Smooth muscle cell (in vitro differentiated cells): ENCODE data around the gene GATAD2B. TPM values are rescaled to one million over a fixed set of nuclear protein-coding genes. Genes with fewer than 3 reads are reported as not detected.
"Not testable (repeated sequence)": the region's sequence is repeated elsewhere in the genome, so short reads cannot be mapped to it uniquely, and the experiment has no call there.

Experiments
- DNase-seq: peaks from one replicate; lab custom pipeline; 2025; ENCODE audit not compliant: unreplicated experiment; lab: John Stamatoyannopoulos, UW
- H2AFZ ChIP-seq: fragments of 200-600 bp; sonication (generic); 2 replicates; pipeline ENCODE4 v1.6.0; 2016; ENCODE audit warnings: antibody characterized with exemption, low read depth, mild to moderate bottlenecking
- H3F3A ChIP-seq: fragments of 200-600 bp; sonication (generic); 2 replicates; pipeline ENCODE4 v1.6.0; 2017; ENCODE audit warnings: antibody characterized with exemption, low read depth
- H3K27ac ChIP-seq: fragments of 200-600 bp; sonication (generic); 2 replicates; pipeline ENCODE4 v1.5.1; 2016; ENCODE audit warnings: low read depth, mild to moderate bottlenecking
- H3K27me3 ChIP-seq: fragments of 200-600 bp; sonication (generic); 2 replicates; pipeline ENCODE4 v1.6.1; 2016; ENCODE audit warnings: low read depth, mild to moderate bottlenecking
- H3K36me3 ChIP-seq: fragments of 200-600 bp; sonication (generic); 2 replicates; pipeline ENCODE4 v1.5.1; 2016; ENCODE audit warnings: low read depth
- H3K4me1 ChIP-seq: fragments of 200-600 bp; sonication (generic); 2 replicates; pipeline ENCODE4 v1.5.1; 2016; ENCODE audit warnings: low read depth
- H3K4me2 ChIP-seq: fragments of 200-600 bp; sonication (generic); 2 replicates; pipeline ENCODE4 v1.6.0; 2016; ENCODE audit warnings: mild to moderate bottlenecking
- H3K4me3 ChIP-seq: fragments of 200-600 bp; sonication (generic); 2 replicates; pipeline ENCODE4 v1.5.1; 2016; ENCODE audit warnings: mild to moderate bottlenecking
- H3K79me2 ChIP-seq: fragments of 200-600 bp; sonication (generic); 2 replicates; pipeline ENCODE4 v1.6.0; 2016; ENCODE audit warnings: low read depth, mild to moderate bottlenecking
- H3K9ac ChIP-seq: fragments of 200-600 bp; sonication (generic); 2 replicates; pipeline ENCODE4 v1.6.0; 2016; ENCODE audit warnings: low read depth
- H3K9me3 ChIP-seq: fragments of 200-600 bp; sonication (generic); replicated peaks from 2 replicates; pipeline ENCODE4 v1.5.1; 2016; ENCODE audit warnings: low read depth
- H4K20me1 ChIP-seq: fragments of 200-600 bp; sonication (generic); 2 replicates; pipeline ENCODE4 v1.6.0; 2016; ENCODE audit warnings: low read depth
- WGBS: methylation state at CpG from one replicate; pipeline ENCODE4 v1.1.7; 2016; ENCODE audit warnings: low lambda C conversion rate; 5-methylcytosine and 5-hydroxymethylcytosine counted together
- polyA plus RNA-seq: library from polyadenylated mRNA; unstranded; fragments of >200 nt; fragmentation: Nextera tagmentation; extraction: Ambion mirVana; gene quantifications from 2 replicates; pipeline ENCODE4 v1.2.1, GENCODE V29; 2016
- total RNA-seq: library from RNA; depleted of rRNA; stranded (reverse); fragments of >200 nt; gene quantifications from 2 replicates; pipeline ENCODE4 v1.2.3, GENCODE V29; 2014
- TF ChIP-seq, protein P1 (sequence below): fragments of 200-600 bp; sonication (generic); IDR thresholded peaks from 2 replicates; pipeline ENCODE4 v1.5.1; 2017; ENCODE audit warnings: borderline replicate concordance, mild to moderate bottlenecking, antibody characterized with exemption; ENCODE audit not compliant: insufficient read depth, poor library complexity, severe bottlenecking

GATAD2B gene
- total and polyA plus RNA-seq, 2 experiments from 2014 or later = 7.8 to 24.9 TPM

DNA sequence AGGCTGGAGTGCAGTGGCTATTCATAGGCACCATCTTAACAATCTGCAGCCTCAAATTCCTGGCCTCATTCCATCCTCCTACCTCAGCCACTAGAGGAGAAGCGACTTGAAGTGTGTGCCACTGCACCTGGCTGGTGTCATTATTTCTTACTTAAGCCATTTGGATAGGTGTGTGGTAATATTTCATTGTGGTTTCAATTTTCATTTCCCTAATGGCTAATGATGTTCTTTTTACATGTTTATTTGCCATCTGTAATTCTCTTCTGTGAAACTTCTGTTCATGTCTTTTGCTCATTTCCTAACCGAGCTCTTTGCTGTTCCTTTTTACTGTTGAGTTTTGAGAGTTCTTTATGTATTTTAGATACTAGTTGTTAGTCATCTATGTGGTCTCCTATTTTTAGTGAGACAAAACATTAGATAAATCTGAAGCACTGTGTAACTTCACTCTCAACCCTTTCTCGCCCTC lies 80.7 kb downstream of the GATAD2B start:
- no peaks in the 10 kb centered on the region for H3K4me1 ChIP-seq
- WGBS = 84% methylated on average over 3 of the region's 3 CpGs
- H3K27me3 ChIP-seq = no peaks in the 10 kb centered on the region
- DNase-seq = no peak
- H3K36me3 ChIP-seq = no peaks in the 10 kb centered on the region
- TF ChIP-seq, protein P1, sequence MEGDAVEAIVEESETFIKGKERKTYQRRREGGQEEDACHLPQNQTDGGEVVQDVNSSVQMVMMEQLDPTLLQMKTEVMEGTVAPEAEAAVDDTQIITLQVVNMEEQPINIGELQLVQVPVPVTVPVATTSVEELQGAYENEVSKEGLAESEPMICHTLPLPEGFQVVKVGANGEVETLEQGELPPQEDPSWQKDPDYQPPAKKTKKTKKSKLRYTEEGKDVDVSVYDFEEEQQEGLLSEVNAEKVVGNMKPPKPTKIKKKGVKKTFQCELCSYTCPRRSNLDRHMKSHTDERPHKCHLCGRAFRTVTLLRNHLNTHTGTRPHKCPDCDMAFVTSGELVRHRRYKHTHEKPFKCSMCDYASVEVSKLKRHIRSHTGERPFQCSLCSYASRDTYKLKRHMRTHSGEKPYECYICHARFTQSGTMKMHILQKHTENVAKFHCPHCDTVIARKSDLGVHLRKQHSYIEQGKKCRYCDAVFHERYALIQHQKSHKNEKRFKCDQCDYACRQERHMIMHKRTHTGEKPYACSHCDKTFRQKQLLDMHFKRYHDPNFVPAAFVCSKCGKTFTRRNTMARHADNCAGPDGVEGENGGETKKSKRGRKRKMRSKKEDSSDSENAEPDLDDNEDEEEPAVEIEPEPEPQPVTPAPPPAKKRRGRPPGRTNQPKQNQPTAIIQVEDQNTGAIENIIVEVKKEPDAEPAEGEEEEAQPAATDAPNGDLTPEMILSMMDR = no peak
- no peak overlapping the region for H3K4me2 ChIP-seq
- no peak overlapping the region for H3K27ac ChIP-seq
- H3K4me3 ChIP-seq = no peak overlapping the region
- H3K79me2 ChIP-seq = peaks cover 51% of the 10 kb centered on the region
- no peak overlapping the region for H2AFZ ChIP-seq
- H3K9ac ChIP-seq = no peak overlapping the region
- peaks cover 88% of the 10 kb centered on the region for H4K20me1 ChIP-seq
- H3F3A ChIP-seq = no peaks in the 10 kb centered on the region
- H3K9me3 ChIP-seq = no peaks in the 10 kb centered on the region

DNA sequence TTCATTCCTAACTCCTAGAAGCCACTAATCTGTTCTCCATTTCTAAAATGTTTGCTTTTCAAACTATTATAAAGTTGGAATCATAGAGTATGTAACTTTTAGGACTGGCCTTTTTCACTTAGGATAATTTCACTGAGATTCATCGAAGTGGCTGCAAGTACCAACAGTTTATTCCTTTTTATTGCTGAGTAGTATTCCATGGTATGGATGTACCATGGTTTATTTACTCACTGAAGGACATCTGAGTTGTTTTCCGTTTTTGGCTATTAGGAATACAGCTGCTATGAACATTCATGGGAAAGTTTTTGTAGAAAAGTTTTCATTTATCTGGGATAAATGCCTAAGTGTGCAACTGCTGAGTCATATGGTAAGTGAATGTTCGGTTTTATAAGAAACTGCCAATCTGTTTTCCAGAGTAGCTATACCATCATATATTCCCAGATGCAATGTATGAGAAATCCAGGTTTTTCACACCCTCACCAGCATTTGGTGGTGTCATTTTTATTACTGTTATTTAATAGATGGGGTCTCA lies 81.2 kb downstream of the GATAD2B start:
- H2AFZ ChIP-seq = no peak overlapping the region
- H4K20me1 ChIP-seq = peaks cover 90% of the 10 kb centered on the region
- no peaks in the 10 kb centered on the region for H3K36me3 ChIP-seq
- no peak overlapping the region for H3K9ac ChIP-seq
- no peak overlapping the region for H3K4me2 ChIP-seq
- no peak overlapping the region for H3K27ac ChIP-seq
- 90% methylated on average over 3 of the region's 3 CpGs for WGBS
- H3K4me3 ChIP-seq = no peak overlapping the region
- no peaks in the 10 kb centered on the region for H3K4me1 ChIP-seq
- no peaks in the 10 kb centered on the region for H3K27me3 ChIP-seq
- H3K9me3 ChIP-seq = no peaks in the 10 kb centered on the region
- peaks cover 55% of the 10 kb centered on the region for H3K79me2 ChIP-seq
- TF ChIP-seq, protein P1 = no peak
- no peak for DNase-seq
- H3F3A ChIP-seq = no peaks in the 10 kb centered on the region

GRCh38 chr1:153840774-153841173 lies 82.0 kb downstream of the GATAD2B start:
- 97% methylated on average over 13 of the region's 14 CpGs for WGBS
- H3F3A ChIP-seq, H2AFZ ChIP-seq, H3K4me1 ChIP-seq, H3K4me3 ChIP-seq, H3K36me3 ChIP-seq, H3K27ac ChIP-seq, H3K9ac ChIP-seq, H3K9me3 ChIP-seq, H3K4me2 ChIP-seq, H3K27me3 ChIP-seq, DNase-seq: not testable (repeated sequence)
- H3K79me2 ChIP-seq = peaks cover 61% of the 10 kb centered on the region
- peaks cover 90% of the 10 kb centered on the region for H4K20me1 ChIP-seq

DNA sequence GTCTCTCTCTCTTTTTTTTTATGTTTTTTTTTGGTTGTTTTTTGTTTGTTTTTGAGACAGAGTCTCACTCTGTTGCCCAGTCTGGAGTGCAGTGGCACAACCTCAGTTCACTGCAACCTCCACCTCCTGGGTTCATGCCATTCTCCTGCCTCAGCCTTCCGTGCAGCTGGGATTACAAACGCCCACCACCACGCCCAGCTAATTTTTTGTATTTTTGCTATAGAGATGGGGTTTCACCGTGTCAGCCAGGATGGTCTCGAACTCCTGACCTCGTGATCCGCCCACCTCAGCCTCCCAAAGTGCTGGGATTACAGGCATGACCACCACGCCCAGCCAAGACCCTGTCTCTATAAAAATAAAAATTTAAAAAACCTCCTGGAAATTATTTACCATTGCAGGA lies 88.8 kb downstream of the GATAD2B start:
- not testable (repeated sequence) for H2AFZ ChIP-seq, H3K4me3 ChIP-seq, H3F3A ChIP-seq, H3K4me2 ChIP-seq, H3K9ac ChIP-seq, H3K9me3 ChIP-seq, H3K36me3 ChIP-seq, DNase-seq, H3K27ac ChIP-seq, H3K27me3 ChIP-seq, H3K4me1 ChIP-seq
- H3K79me2 ChIP-seq = peaks cover 84% of the 10 kb centered on the region
- peaks cover 96% of the 10 kb centered on the region for H4K20me1 ChIP-seq
- 91% methylated on average over 8 of the region's 8 CpGs for WGBS

DNA sequence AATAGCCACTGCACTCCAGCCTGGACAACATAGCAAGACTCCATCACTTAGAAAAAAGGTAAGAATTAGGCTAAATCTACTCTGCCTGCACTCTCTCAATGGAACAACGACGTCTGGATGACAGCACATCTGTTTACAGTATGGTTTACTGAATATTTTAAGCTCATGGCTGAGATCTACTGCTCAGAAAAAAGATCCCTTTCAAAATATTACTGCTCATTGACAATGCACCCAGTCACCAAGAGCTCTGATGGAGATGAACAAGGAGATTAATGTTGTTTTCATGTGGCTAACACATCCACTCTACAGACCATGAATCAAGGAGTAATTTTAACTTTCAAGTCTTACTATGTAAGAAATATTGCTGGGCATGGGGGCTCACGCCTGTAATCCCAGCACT lies 89.6 kb downstream of the GATAD2B start:
- Histone ChIP-seq H4K20me1 (peaks cover 94% of the 10 kb centered on the region), H3K9me3 (no peaks in the 10 kb centered on the region), H3F3A (no peaks in the 10 kb centered on the region), H2AFZ (no peak overlapping the region), H3K36me3 (peaks cover 2% of the 10 kb centered on the region), H3K4me1 (no peaks in the 10 kb centered on the region), H3K4me3 (no peak overlapping the region), H3K27me3 (no peaks in the 10 kb centered on the region), H3K27ac (no peak overlapping the region), H3K9ac (no peak overlapping the region), H3K79me2 (peaks cover 80% of the 10 kb centered on the region), H3K4me2 (no peak overlapping the region)
- 76% methylated on average over 3 of the region's 3 CpGs for WGBS
- no peak for DNase-seq
- TF ChIP-seq, protein P1 = no peak
